Astrocyte (in vitro differentiated cells and primary cell): ENCODE results near the gene MFGE8.

Experiments used
- CTCF ChIP-seq: IDR thresholded peaks from 2 replicates; pipeline ENCODE4 v1.5.1; 2011; ENCODE audit warnings: low read depth, mild to moderate bottlenecking, inconsistent platforms, low read length, moderate library complexity; ENCODE audit not compliant: insufficient read depth
- EZH2 ChIP-seq: IDR thresholded peaks from 2 replicates; pipeline ENCODE4 v1.6.1; 2012; ENCODE audit warnings: mild to moderate bottlenecking, low read length, inconsistent platforms; ENCODE audit not compliant: insufficient read depth

- TF ChIP-seq CTCF: no peak
- TF ChIP-seq EZH2: no peak
Observed at GRCh38 chr15:88938802-88939485, 25.8 kb upstream of the MFGE8 start.
